ENCODE data around the gene TACR1. TPM values are rescaled to one million over a fixed set of nuclear protein-coding genes. Genes with fewer than 3 reads are reported as not detected.

Gene TACR1
- total RNA-seq, 4 donors from 2014 or later, result 3.3 to 10.8 (median 5.3) TPM

DNA sequence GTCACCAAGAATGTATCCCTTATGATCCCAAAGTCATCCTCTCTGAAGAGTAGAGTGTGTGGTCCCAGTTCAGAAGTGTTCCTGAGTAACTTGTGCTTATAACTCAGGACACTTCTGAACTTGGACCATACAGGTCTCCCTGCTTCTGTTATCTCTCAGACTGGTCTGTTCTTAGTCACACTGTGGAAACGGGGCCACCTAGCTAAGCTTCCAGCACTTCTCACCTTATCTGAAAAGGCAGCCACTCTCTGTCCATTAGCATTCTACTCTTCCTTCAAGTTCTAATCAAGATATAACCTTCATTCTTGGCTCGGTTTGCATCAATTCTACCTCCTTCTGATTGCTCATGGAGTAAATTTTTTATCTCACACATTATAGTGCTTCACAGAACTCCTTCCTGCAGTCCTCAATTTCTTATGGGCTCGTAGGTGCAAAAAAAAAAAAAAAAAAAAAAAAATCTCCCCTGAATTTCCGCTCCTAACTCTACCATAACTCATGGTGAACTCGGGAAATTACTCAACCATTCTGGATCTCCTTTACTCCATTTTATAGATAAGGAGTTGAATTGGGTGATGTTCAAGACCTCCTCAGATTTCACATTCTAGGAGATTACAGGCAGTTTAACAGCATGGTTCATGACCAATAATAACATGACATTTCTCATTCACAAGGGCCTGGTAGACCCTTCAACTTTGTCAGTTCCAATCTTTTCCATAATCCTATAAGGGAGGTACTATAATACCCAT is 108.4 kb downstream of the TACR1 start:
- TF ChIP-seq POLR2A (IDR thresholded peaks at IDR 0.05) (no peak), CTCF (IDR thresholded peaks at IDR 0.05) (no peak), EP300 (IDR thresholded peaks at IDR 0.05) (no peak)
- Histone ChIP-seq H3K4me3 (no peak overlapping the region), H3K9me3 (no peaks in the 10 kb centered on the region), H3K27ac (no peak overlapping the region), H3K27me3 (no peaks in the 10 kb centered on the region), H3K4me1 (no peaks in the 10 kb centered on the region), H3K36me3 (no peaks in the 10 kb centered on the region)
- 93 to 96% methylated on average over 5 of the region's 5 CpGs for WGBS, 2 donors
- DNase-seq (ENCODE audit: low spot score in 2 of 2), result no peak

DNA sequence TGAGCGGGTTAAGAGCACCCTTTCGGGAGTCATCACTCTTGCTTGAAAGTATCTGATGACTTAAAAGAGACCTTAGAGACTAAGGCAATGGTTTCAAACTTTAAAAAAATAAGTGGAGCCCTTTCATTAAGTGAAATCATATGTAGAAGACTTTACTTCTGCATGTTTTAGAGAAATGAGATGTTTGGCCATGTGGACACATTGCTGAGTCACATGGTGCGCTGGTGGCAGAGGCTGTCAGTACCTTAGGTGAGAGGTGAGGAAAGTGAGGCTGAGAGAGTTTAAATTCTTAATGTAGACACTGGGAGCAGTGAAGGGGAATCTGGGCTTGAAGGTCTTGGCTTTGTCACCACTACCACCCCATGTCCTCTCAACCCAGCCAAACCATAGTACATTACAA is 109.8 kb downstream of the TACR1 start:
- no peak overlapping the region for H3K27ac ChIP-seq
- H3K4me1 ChIP-seq, result no peaks in the 10 kb centered on the region
- 93% methylated on average over 3 of the region's 3 CpGs for WGBS, 2 donors
- DNase-seq (ENCODE audit: low spot score in 2 of 2), result no peak
- H3K36me3 ChIP-seq, result no peaks in the 10 kb centered on the region
- H3K4me3 ChIP-seq, result no peak overlapping the region
- no peaks in the 10 kb centered on the region for H3K27me3 ChIP-seq
- no peak for TF ChIP-seq POLR2A (IDR thresholded peaks at IDR 0.05)
- no peak for TF ChIP-seq EP300 (IDR thresholded peaks at IDR 0.05)
- TF ChIP-seq CTCF (IDR thresholded peaks at IDR 0.05), result no peak
- H3K9me3 ChIP-seq, result no peaks in the 10 kb centered on the region

GRCh38 chr2:75088791-75089190 is 110.5 kb downstream of the TACR1 start:
- H3K9me3 ChIP-seq, result no peaks in the 10 kb centered on the region
- H3K4me3 ChIP-seq, result no peak overlapping the region
- no peaks in the 10 kb centered on the region for H3K4me1 ChIP-seq
- 81 to 83% methylated on average over 3 of the region's 3 CpGs for WGBS, 2 donors
- H3K27me3 ChIP-seq, result no peaks in the 10 kb centered on the region
- TF ChIP-seq EP300 (IDR thresholded peaks at IDR 0.05), result no peak
- H3K36me3 ChIP-seq, result no peaks in the 10 kb centered on the region
- H3K27ac ChIP-seq, result no peak overlapping the region
- no peak for DNase-seq (ENCODE audit: low spot score in 2 of 2)

DNA sequence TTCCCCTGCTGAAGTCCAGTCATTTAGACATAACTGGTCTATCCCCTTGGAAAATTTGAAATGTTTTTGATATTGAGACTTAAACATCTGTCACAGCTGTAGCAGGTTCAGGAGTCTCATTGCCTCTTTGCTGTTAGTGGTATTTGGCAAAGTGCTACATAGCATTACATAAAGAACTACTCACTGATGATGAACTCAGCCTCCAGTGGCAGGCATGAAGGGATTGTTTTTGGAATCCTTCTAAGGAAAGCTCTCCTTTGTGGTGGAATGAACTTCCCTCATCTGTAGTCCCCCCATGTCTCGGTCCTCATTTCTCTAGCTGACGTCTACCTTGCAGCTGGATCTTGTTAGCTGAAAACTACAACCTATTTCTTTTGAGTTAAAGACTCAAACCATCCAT is 111.6 kb downstream of the TACR1 start:
- Histone ChIP-seq H3K4me1 (no peaks in the 10 kb centered on the region), H3K27ac (no peak overlapping the region), H3K9me3 (no peaks in the 10 kb centered on the region), H3K36me3 (no peaks in the 10 kb centered on the region), H3K27me3 (no peaks in the 10 kb centered on the region), H3K4me3 (no peak overlapping the region)
- 74 to 80% methylated on average over 2 of the region's 2 CpGs for WGBS, 2 donors
- no peak for DNase-seq (ENCODE audit: low spot score in 2 of 2)
- TF ChIP-seq EP300 (IDR thresholded peaks at IDR 0.05), result no peak
- no peak for TF ChIP-seq POLR2A (IDR thresholded peaks at IDR 0.05)
- TF ChIP-seq CTCF (IDR thresholded peaks at IDR 0.05), result no peak

DNA sequence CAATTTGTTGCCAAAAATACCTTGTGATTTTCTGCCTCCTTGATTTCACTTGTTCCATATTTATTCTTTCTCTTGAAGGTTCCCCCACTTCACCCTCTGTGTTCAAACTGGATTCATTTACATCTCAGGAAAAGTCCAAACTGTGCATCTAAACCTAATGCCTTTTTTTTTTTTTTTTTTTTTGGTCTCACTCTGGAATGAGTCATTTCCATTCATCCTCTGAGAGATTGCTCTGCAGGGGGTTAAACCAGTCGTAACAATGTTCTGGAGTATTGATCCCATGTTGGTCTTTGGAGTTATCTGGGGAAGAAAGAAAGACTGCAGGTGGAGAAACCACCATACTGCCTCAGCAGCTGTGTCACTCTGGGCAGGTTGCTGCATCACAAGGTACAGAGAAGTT is 119.7 kb downstream of the TACR1 start:
- DNase-seq (ENCODE audit: low spot score in 2 of 2), result no peak
- no peak overlapping the region for H3K4me3 ChIP-seq
- H3K4me1 ChIP-seq, result no peaks in the 10 kb centered on the region
- no peak overlapping the region for H3K27ac ChIP-seq
- no peaks in the 10 kb centered on the region for H3K27me3 ChIP-seq
- no peaks in the 10 kb centered on the region for H3K9me3 ChIP-seq
- WGBS, 2 donors, result 50 to 56% methylated on average over 1 of the region's 1 CpG
- TF ChIP-seq POLR2A (IDR thresholded peaks at IDR 0.05), result no peak
- TF ChIP-seq EP300 (IDR thresholded peaks at IDR 0.05), result no peak
- TF ChIP-seq CTCF (IDR thresholded peaks at IDR 0.05), result no peak
- H3K36me3 ChIP-seq, result no peaks in the 10 kb centered on the region
